ENCODE measurements around the gene MED13L. TPM values are rescaled to one million over a fixed set of nuclear protein-coding genes. Genes with fewer than 3 reads are reported as not detected.

Gene MED13L
- total and polyA plus RNA-seq, 8 donors, result 10.3 to 93.8 (median 53.0) TPM

DNA sequence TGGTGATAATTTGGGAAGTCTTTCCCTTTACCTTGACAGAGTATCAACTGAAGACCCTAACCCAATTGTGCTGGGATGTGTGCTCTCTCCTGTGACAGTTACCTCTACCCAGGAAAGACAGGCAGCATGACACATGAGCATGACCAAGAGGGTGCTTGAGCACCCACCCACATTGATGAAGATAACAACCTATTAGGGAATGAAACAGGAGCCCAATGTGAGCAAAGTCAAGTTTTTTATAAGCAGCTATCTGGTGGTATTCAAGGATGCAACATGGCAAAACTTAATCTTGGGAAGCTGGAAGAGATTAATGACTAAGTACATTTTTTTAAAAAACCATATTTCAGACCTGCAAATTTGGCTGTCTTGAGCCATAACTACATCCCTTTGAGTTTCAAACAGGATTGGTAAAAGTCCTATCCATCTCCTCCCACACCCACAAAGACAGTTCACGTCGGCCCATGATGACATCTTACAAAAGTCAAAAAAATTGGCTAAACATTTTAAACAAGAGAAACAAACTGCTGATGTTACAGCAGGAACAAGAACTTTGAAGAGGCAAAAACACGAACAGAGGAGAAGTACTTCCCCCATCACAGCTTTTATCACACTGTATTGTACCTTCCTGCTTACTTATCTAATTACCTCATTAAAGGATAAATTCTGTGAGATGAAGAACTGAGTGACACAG lies 60.3 kb downstream of the MED13L start:
- ATAC-seq (no peak), DNase-seq (no peak), FAIRE-seq (no peak)
- Histone ChIP-seq H3K27ac (no peak overlapping the region), H3K36me3 (no peaks in the 10 kb centered on the region), H3K9me3 (no peaks in the 10 kb centered on the region), H3K27me3 (no peaks in the 10 kb centered on the region), H3K4me3 (no peak overlapping the region), H3K4me1 (peaks cover 0 to 34% (median 21%) of the 10 kb centered on the region in 3 donors)
- 76 to 81% methylated on average over 3 of the region's 3 CpGs for WGBS, 2 donors
- TF ChIP-seq, protein P1, sequence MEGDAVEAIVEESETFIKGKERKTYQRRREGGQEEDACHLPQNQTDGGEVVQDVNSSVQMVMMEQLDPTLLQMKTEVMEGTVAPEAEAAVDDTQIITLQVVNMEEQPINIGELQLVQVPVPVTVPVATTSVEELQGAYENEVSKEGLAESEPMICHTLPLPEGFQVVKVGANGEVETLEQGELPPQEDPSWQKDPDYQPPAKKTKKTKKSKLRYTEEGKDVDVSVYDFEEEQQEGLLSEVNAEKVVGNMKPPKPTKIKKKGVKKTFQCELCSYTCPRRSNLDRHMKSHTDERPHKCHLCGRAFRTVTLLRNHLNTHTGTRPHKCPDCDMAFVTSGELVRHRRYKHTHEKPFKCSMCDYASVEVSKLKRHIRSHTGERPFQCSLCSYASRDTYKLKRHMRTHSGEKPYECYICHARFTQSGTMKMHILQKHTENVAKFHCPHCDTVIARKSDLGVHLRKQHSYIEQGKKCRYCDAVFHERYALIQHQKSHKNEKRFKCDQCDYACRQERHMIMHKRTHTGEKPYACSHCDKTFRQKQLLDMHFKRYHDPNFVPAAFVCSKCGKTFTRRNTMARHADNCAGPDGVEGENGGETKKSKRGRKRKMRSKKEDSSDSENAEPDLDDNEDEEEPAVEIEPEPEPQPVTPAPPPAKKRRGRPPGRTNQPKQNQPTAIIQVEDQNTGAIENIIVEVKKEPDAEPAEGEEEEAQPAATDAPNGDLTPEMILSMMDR (IDR thresholded peaks at IDR 0.05), result no peak
- intact Hi-C loops (cut with DNase I), result no loop called here

DNA sequence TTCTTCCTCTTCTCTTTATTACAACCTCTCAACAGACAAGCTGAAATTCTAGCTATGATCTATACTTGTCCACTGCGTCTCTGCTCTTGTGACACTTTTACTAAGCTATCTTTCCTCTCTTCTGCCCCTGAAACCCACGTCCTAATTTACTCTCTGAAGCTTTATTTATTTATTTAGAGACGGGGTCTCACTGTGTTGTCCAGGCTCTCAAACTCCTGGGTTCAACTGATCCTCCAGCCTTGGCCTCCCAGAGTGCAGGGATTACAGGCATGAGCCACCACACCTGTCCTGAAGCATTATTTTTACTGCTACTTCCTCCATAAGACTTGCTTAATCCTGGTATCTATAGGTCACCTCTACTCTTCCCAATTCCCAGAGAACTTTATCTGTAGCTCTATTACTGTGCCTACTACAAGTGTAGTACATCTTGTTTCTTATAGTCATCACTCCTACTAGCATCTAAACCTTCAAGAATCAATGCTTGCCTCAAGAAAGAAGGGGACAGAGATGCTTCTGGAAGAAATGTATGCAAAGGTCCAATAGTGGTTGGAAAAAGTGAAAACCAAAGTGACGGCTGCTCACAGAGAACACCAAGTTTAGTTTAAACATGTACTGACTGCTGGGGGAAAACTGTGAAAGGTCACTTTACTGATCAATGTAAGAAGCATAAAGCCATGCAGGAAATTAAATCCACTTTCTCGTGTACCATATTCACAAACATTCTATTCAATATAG lies 61.3 kb downstream of the MED13L start:
- intact Hi-C loops (cut with DNase I), result no loop called here
- Histone ChIP-seq H3K4me1 (peaks cover 0 to 29% (median 16%) of the 10 kb centered on the region in 3 donors), H3K4me3 (no peak overlapping the region), H3K9me3 (no peaks in the 10 kb centered on the region), H3K36me3 (no peaks in the 10 kb centered on the region), H3K27me3 (no peaks in the 10 kb centered on the region), H3K27ac (no peak overlapping the region)
- DNase-seq, result no peak
- TF ChIP-seq, protein P1 (IDR thresholded peaks at IDR 0.05), result no peak
- no peak for ATAC-seq
- FAIRE-seq, result no peak
- 93% methylated on average over 5 of the region's 5 CpGs for WGBS, 2 donors

DNA sequence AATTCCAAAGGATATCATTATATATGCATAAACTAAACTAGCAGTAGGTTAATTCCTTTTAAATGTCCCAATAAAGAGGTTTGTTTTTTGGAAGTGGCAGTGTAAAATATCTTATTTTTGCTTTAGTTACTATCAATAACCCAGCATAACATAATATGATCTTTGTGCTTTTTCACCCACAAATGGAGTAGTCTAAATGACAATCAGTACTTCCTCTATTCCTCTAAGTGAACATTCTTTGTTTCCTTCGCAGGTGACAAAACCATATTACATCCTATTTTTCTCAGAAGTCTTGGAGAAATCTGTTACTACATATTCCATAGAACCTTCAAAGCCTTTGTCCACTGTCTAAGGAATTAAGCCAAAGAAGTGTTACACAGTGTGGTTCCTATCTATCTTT lies 62.5 kb downstream of the MED13L start:
- no peak overlapping the region for H3K27ac ChIP-seq
- WGBS, 2 donors, result 81 to 84% methylated on average over 1 of the region's 1 CpG
- H3K4me1 ChIP-seq, result peaks cover 0 to 29% (median 16%) of the 10 kb centered on the region in 3 donors
- DNase-seq (no peak), FAIRE-seq (no peak), ATAC-seq (no peak)
- no peaks in the 10 kb centered on the region for H3K36me3 ChIP-seq
- TF ChIP-seq, protein P1 (IDR thresholded peaks at IDR 0.05), result no peak
- H3K4me3 ChIP-seq, result no peak overlapping the region
- no peaks in the 10 kb centered on the region for H3K27me3 ChIP-seq
- intact Hi-C loops (cut with DNase I), result no loop called here
- no peaks in the 10 kb centered on the region for H3K9me3 ChIP-seq

DNA sequence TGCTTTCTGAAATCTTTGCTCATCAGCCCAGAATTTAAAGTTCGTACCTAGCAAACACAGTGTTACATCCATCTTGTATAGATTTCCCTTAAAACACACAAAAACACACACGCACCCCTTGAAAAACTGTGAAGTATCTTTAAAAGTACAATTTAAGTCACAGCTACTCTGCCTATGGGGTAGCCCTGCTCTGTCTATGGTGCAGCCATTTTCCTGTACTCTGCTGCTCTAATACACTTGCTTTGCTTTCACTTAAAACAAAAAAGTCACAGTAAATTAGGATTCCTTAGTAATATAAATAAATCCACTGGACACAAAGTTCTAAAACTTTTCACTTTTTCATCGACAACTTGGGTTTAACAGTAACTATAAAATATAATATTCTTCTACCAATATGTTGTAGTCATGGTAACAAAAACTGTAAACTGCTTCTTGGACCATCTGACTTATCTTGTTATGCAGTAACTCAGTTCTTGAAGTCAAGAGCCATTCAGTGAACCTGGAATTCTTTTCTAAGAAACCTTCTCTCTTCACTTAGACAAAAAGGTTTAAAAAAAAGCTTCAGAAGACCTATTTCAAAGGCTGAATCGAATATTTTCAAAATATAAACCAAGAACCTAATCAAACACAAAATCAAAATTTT lies 63.5 kb downstream of the MED13L start:
- ATAC-seq (no peak), FAIRE-seq (no peak), DNase-seq (no peak)
- intact Hi-C loops (cut with DNase I), result no loop called here
- 81 to 87% methylated on average over 4 of the region's 4 CpGs for WGBS, 2 donors
- Histone ChIP-seq H3K4me1 (peaks cover 0 to 29% (median 16%) of the 10 kb centered on the region in 3 donors), H3K27ac (no peak overlapping the region), H3K36me3 (no peaks in the 10 kb centered on the region), H3K27me3 (no peaks in the 10 kb centered on the region), H3K4me3 (no peak overlapping the region), H3K9me3 (no peaks in the 10 kb centered on the region)
- TF ChIP-seq, protein P1 (IDR thresholded peaks at IDR 0.05), result no peak

Measured in pancreas (tissue), 10 donors.